ENCODE data around the gene SPCS2.

- TF ChIP-seq POLR2A (IDR thresholded peaks at IDR 0.05): no peak
- TF ChIP-seq CTCF (IDR thresholded peaks at IDR 0.05): no peak
Observed at GRCh38 chr11:74980634-74981033, 31.6 kb downstream of the SPCS2 start.
